DND-41 (cell line): Measurements from ENCODE around the gene IST1.

Source experiments
- ATAC-seq: fragments of 200-7000 bp; cut with Tn5 transposase; 3 replicates; pipeline ENCODE4 v1.9.1; 2021; ENCODE audit warnings: low read depth; ENCODE audit not compliant: insufficient read depth
- DNase-seq: peaks from one replicate; pipeline ENCODE4 v3.0.0-alpha.2; 2020
- H2AFZ ChIP-seq: 2 replicates; pipeline ENCODE4 v1.6.0; 2012; ENCODE audit warnings: low read depth, low read length
- H3K27ac ChIP-seq: 2 replicates; pipeline ENCODE4 v1.5.1; 2012; ENCODE audit warnings: low read length, inconsistent platforms
- H3K27me3 ChIP-seq: fragments of 200-600 bp; sonication (generic); 2 replicates; pipeline ENCODE4 v1.6.0; 2012; ENCODE audit warnings: low read length, mild to moderate bottlenecking, inconsistent platforms; ENCODE audit not compliant: insufficient read depth, poor library complexity
- H3K36me3 ChIP-seq: 2 replicates; pipeline ENCODE4 v1.5.1; 2012; ENCODE audit warnings: low read length, inconsistent platforms; ENCODE audit not compliant: insufficient read depth
- H3K4me1 ChIP-seq: 2 replicates; pipeline ENCODE4 v1.5.1; 2012; ENCODE audit warnings: mild to moderate bottlenecking, low read length; ENCODE audit not compliant: insufficient read depth
- H3K4me2 ChIP-seq: 2 replicates; pipeline ENCODE4 v1.6.0; 2012; ENCODE audit warnings: mild to moderate bottlenecking, moderate library complexity, low read length, inconsistent platforms; ENCODE audit not compliant: insufficient read depth
- H3K4me3 ChIP-seq, 2 experiments: fragments of 200-600 bp in 1 of 2; shearing (Covaris generic) in 1 of 2; 2 replicates each; pipeline ENCODE4 v1.5.1; 2012 to 2016; ENCODE audit warnings: inconsistent platforms in 2 of 2, low read length in 2 of 2, mild to moderate bottlenecking in 2 of 2, low read depth in 1 of 2, moderate library complexity in 1 of 2
- H3K79me2 ChIP-seq: 2 replicates; pipeline ENCODE4 v1.6.0; 2012; ENCODE audit warnings: low read length, inconsistent platforms; ENCODE audit not compliant: insufficient read depth
- H3K9ac ChIP-seq: 2 replicates; pipeline ENCODE4 v1.6.0; 2012; ENCODE audit warnings: low read depth, mild to moderate bottlenecking, inconsistent platforms, low read length, moderate library complexity
- H3K9me3 ChIP-seq: 2 replicates; pipeline ENCODE4 v1.5.1; 2012; ENCODE audit warnings: low read length, moderate library complexity, mild to moderate bottlenecking, inconsistent platforms; ENCODE audit not compliant: insufficient read depth, severe bottlenecking
- H4K20me1 ChIP-seq: 2 replicates; pipeline ENCODE4 v1.6.0; 2012; ENCODE audit warnings: low read length; ENCODE audit not compliant: insufficient read depth
- EZH2 ChIP-seq: IDR thresholded peaks from 3 replicates; pipeline ENCODE4 v1.6.1; 2012; ENCODE audit warnings: borderline replicate concordance, low read depth, mild to moderate bottlenecking, moderate library complexity, low read length, inconsistent platforms; ENCODE audit not compliant: severe bottlenecking
- TF ChIP-seq, protein P1 (sequence below): IDR thresholded peaks from 2 replicates; pipeline ENCODE4 v1.5.1; 2012; ENCODE audit warnings: borderline replicate concordance, low read length, moderate library complexity, mild to moderate bottlenecking; ENCODE audit not compliant: poor library complexity, severe bottlenecking; ENCODE audit errors: extremely low read depth

The IST1 gene

DNA sequence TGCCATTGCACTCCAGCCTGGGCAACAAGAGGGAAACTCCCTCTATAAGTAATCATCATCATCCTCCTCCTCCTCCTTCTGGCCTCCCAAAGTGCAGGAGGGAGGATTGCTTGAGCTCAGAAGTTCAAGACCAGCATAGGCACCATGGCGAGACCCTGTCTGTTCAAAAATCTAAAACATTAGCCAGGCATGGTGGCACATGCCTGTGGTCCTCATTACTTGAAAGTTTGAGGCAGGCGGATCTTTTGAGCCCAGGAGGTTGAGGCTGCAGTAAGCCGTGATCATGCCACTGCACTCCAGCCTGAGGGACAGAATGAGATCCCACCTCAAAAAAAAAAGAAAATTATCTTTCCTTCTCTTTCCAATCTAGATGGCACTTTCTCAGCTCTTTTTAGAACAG, 77.0 kb downstream of the IST1 start:
- H3K4me1 ChIP-seq = no peaks in the 10 kb centered on the region
- no peaks in the 10 kb centered on the region for H3K36me3 ChIP-seq
- TF ChIP-seq EZH2 = no peak
- TF ChIP-seq, protein P1, sequence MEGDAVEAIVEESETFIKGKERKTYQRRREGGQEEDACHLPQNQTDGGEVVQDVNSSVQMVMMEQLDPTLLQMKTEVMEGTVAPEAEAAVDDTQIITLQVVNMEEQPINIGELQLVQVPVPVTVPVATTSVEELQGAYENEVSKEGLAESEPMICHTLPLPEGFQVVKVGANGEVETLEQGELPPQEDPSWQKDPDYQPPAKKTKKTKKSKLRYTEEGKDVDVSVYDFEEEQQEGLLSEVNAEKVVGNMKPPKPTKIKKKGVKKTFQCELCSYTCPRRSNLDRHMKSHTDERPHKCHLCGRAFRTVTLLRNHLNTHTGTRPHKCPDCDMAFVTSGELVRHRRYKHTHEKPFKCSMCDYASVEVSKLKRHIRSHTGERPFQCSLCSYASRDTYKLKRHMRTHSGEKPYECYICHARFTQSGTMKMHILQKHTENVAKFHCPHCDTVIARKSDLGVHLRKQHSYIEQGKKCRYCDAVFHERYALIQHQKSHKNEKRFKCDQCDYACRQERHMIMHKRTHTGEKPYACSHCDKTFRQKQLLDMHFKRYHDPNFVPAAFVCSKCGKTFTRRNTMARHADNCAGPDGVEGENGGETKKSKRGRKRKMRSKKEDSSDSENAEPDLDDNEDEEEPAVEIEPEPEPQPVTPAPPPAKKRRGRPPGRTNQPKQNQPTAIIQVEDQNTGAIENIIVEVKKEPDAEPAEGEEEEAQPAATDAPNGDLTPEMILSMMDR = no peak
- DNase-seq = no peak
- H3K4me2 ChIP-seq = no peak overlapping the region
- ATAC-seq = no peak
- H3K9ac ChIP-seq = no peak overlapping the region
- no peaks in the 10 kb centered on the region for H3K9me3 ChIP-seq
- H3K4me3 ChIP-seq = no peak overlapping the region
- H4K20me1 ChIP-seq = no peaks in the 10 kb centered on the region
- no peak overlapping the region for H2AFZ ChIP-seq
- H3K27ac ChIP-seq = no peak overlapping the region
- no peaks in the 10 kb centered on the region for H3K79me2 ChIP-seq
- no peaks in the 10 kb centered on the region for H3K27me3 ChIP-seq

DNA sequence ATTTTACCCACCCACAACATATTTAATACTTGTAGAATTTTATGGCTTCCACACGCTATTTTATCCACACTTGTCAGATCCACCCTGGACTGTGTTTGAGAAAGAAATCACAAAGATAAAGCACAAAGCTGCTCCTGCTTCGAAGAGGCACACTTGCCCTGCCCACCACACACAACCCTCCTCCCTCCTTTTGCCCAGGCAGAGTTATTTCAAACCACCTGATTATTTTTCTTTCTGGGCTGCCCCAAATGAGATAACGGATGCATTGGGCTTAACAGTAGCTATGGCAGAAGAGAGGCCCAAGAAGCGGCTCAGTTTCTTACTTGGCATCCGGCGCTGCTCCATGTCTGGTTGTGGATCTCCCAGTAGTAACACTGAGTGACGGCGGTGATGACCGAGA, 77.7 kb downstream of the IST1 start:
- Histone ChIP-seq H3K9me3 (no peaks in the 10 kb centered on the region), H3K9ac (no peak overlapping the region), H3K79me2 (no peaks in the 10 kb centered on the region), H3K27ac (no peak overlapping the region), H3K36me3 (no peaks in the 10 kb centered on the region), H3K4me1 (no peaks in the 10 kb centered on the region), H3K4me2 (no peak overlapping the region), H4K20me1 (no peaks in the 10 kb centered on the region), H3K4me3 (no peak overlapping the region), H3K27me3 (no peaks in the 10 kb centered on the region), H2AFZ (no peak overlapping the region)
- DNase-seq = no peak
- TF ChIP-seq EZH2 = no peak
- TF ChIP-seq, protein P1 = no peak
- ATAC-seq = no peak

DNA sequence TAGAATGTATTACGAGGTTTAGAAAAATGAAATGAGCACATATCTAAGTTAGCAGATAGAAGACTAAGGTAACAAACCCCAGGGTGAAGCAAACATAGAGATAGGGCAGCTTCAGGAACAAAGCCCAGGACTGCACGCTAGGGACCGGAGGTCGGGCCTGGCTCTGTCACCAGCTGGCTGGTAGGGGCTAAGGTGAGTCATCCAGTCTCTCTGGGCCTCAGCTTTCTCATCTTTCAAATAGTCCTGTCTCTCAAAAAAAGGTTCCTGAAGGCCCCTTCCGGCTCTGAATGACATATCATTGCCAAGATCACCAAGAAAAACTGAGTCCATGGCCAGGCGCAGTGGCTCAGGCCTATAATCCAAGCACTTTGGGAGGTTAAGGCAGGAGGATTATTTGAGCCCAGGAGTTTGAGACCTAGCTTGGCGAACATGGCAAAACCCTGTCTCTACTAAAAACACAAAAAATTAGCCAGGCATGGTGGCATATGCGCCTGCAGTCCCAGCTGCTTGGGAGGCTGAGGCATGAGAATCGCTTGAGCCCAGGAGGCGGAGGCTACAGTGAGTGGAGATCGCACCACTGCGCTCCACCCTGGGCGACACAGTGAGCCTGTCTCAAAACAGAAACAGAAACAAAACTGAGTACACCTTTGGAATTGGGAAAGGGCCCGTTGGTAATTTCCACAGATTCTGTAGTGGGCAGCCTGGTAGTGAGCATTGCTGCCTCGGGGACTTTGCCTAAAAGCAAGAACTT, 78.9 kb downstream of the IST1 start:
- Histone ChIP-seq H3K4me1 (no peaks in the 10 kb centered on the region), H3K27me3 (no peaks in the 10 kb centered on the region), H3K4me3 (no peak overlapping the region), H3K9me3 (no peaks in the 10 kb centered on the region), H3K9ac (no peak overlapping the region), H3K27ac (no peak overlapping the region), H3K36me3 (no peaks in the 10 kb centered on the region), H4K20me1 (no peaks in the 10 kb centered on the region), H3K4me2 (no peak overlapping the region), H3K79me2 (no peaks in the 10 kb centered on the region), H2AFZ (no peak overlapping the region)
- no peak for DNase-seq
- TF ChIP-seq, protein P1 = no peak
- TF ChIP-seq EZH2 = no peak
- no peak for ATAC-seq
